Measurements from ENCODE around the gene DCUN1D2.

Gene DCUN1D2

GRCh38 chr13:113491418-113491883 lies 940 bp upstream of the DCUN1D2 start:
- in situ Hi-C loops (cut with MboI; ENCODE audit: low sequenced_read_pairs), result no loop called here
- Histone ChIP-seq H3K9me3 (no peaks in the 10 kb centered on the region), H3K27me3 (ENCODE audit: low read depth) (no peaks in the 10 kb centered on the region), H3K4me3 (peak overlapping the region; percentile 64), H3K4me1 (peaks cover 21% of the 10 kb centered on the region), H3K36me3 (replicated peaks) (peaks cover 26% of the 10 kb centered on the region)
- DNase-seq (ENCODE audit: low spot score in 2 of 2), result peak in 1 of 2 experiments; percentile 50

DNA sequence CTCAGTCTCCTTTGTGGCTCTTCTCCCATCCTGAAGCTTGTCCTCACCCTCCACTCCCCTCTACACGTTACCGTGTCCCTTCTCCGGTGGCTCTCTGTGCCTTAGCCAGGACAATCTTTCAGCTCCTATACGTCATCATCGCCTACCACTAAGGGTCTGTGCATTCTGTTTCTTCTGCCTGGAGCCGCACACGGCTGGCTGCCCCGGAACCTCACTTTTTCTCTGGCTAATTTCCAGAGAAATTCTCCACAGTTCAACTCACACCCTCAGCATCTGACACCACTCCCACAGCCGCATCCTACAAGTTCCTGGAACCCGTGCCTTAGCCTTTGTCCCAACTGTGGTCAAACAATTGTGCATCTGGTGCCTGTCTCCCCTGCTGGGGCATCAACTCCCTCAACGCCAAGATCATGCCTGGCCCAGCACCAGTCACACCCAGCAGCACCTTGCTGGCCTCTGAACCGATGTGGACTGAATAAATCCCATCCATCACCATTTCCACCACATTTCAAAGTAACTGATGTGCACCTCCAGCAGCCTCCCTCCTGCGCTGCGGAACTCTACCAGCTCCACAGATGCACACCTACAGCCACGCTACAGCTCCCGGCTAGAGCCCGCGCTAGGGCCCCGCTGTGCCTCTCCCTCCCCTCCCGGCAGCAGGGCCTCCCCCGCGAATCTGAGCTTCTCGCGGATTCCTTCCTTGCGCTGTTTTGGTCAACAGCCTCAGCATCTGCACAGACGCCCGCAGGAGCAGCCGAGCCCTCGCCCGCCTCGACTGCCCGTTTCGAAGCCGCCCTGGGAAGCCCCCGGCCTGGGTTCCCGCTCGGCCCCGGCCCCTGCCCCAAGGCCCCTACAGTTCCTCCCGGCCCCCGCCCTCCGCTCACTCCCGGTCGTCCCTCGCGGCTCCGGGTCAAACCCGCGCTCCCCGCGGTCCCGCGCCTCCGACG lies 689 bp downstream of the DCUN1D2 start:
- Histone ChIP-seq H3K27me3 (ENCODE audit: low read depth) (no peaks in the 10 kb centered on the region), H3K36me3 (replicated peaks) (peaks cover 14% of the 10 kb centered on the region), H3K4me1 (peaks cover 21% of the 10 kb centered on the region), H3K4me3 (peak overlapping the region; percentile 64), H3K9me3 (no peaks in the 10 kb centered on the region)
- DNase-seq (ENCODE audit: low spot score in 2 of 2), result peak; percentile 22 to 47
- in situ Hi-C loops (cut with MboI; ENCODE audit: low sequenced_read_pairs), result no loop called here

DNA sequence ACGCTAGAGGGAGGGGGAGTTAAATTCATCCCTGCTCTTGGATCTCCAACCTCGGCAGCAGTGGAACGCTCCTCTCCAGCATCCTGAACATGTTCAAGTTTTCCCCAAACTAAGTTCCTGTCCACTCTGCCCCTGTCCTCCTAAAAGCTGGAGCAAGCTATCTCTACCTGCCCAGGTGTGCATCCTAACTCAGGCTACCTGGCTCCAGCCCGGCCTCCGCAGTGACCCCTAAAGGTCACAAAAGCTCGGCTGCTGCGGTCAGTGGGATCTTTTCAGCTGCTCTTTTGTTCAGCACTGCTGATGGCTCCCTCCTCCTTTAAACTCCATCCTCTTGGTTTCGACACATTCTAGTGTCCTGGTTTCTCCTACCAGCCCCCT lies 1.4 kb downstream of the DCUN1D2 start:
- Histone ChIP-seq H3K36me3 (replicated peaks) (peaks cover 13% of the 10 kb centered on the region), H3K9me3 (no peaks in the 10 kb centered on the region), H3K27me3 (ENCODE audit: low read depth) (no peaks in the 10 kb centered on the region), H3K4me1 (peaks cover 25% of the 10 kb centered on the region), H3K4me3 (peak overlapping the region; percentile 64)
- DNase-seq (ENCODE audit: low spot score in 2 of 2), result no peak
- in situ Hi-C loops (cut with MboI; ENCODE audit: low sequenced_read_pairs), result no loop called here

- peak overlapping the region; percentile 64; the same call in 1 of the 2 replicates for H3K4me3 ChIP-seq
- no peaks in the 10 kb centered on the region for H3K27me3 ChIP-seq (ENCODE audit: low read depth)
- in situ Hi-C loops (cut with MboI; ENCODE audit: low sequenced_read_pairs), result no loop called here
- H3K4me1 ChIP-seq, result peaks cover 19% of the 10 kb centered on the region
- DNase-seq (ENCODE audit: low spot score in 2 of 2), result no peak
- no peaks in the 10 kb centered on the region for H3K9me3 ChIP-seq
- peaks cover 8% of the 10 kb centered on the region for H3K36me3 ChIP-seq (replicated peaks)
These were observed 2.2 kb downstream of the DCUN1D2 start for GRCh38 chr13:113488283-113488682.

GRCh38 chr13:113486698-113487097 lies 3.8 kb downstream of the DCUN1D2 start:
- peaks cover 8% of the 10 kb centered on the region for H3K36me3 ChIP-seq (replicated peaks)
- H3K27me3 ChIP-seq (ENCODE audit: low read depth), result no peaks in the 10 kb centered on the region
- H3K4me3 ChIP-seq, result no peak overlapping the region
- peaks cover 25% of the 10 kb centered on the region for H3K4me1 ChIP-seq
- in situ Hi-C loops (cut with MboI; ENCODE audit: low sequenced_read_pairs), result no loop called here
- DNase-seq (ENCODE audit: low spot score in 2 of 2), result no peak
- H3K9me3 ChIP-seq, result no peaks in the 10 kb centered on the region

- Histone ChIP-seq H3K27me3 (ENCODE audit: low read depth) (no peaks in the 10 kb centered on the region), H3K9me3 (no peaks in the 10 kb centered on the region), H3K4me3 (no peak overlapping the region), H3K4me1 (peaks cover 25% of the 10 kb centered on the region), H3K36me3 (replicated peaks) (peaks cover 9% of the 10 kb centered on the region)
- DNase-seq (ENCODE audit: low spot score in 2 of 2), result no peak
- in situ Hi-C loops (cut with MboI; ENCODE audit: low sequenced_read_pairs), result no loop called here
These were observed 5.0 kb downstream of the DCUN1D2 start for GRCh38 chr13:113485545-113485944.

DNA sequence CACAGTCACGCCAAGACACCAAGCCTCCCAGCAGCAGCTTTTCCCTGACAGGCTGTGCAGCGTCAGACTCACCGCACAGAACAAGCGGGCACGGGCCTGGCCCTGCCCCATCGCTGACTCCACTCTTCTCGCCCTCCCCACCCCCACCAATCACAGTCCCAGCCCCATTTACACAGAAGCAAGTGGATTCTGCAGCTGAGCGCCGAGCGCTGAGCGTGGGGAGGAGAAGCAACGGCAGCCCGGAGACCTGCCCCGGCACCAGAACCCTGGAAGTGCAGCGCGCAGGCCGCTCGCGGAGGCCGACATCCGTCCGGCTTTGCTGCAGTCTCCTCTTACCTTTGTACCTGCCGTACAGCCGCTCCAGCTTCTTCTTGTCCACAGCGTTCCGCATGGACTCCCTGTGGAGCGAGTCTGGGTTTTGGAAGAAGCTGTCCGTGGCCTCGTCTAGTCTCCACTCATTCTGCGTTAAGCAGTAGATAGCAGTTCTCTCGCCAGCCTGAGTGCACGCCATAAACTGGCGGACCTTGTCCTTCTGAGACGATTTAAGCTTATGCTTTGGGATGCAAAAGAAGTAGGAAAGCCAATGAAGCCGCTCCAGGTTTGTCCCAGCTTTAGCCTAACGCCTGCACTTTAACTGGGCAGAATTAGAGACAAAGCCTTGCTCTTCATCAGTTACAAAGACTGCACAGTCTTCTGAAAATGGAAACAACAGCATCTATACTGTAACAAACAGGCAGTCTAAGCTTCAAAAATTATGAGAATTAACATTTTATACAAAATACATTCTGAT lies 6.8 kb downstream of the DCUN1D2 start:
- H3K4me1 ChIP-seq, result peaks cover 25% of the 10 kb centered on the region
- H3K4me3 ChIP-seq, result no peak overlapping the region
- no peaks in the 10 kb centered on the region for H3K27me3 ChIP-seq (ENCODE audit: low read depth)
- peaks cover 26% of the 10 kb centered on the region for H3K36me3 ChIP-seq (replicated peaks)
- in situ Hi-C loops (cut with MboI; ENCODE audit: low sequenced_read_pairs), result no loop called here
- H3K9me3 ChIP-seq, result no peaks in the 10 kb centered on the region
- DNase-seq (ENCODE audit: low spot score in 2 of 2), result peak in 1 of 2 experiments; percentile 30

DNA sequence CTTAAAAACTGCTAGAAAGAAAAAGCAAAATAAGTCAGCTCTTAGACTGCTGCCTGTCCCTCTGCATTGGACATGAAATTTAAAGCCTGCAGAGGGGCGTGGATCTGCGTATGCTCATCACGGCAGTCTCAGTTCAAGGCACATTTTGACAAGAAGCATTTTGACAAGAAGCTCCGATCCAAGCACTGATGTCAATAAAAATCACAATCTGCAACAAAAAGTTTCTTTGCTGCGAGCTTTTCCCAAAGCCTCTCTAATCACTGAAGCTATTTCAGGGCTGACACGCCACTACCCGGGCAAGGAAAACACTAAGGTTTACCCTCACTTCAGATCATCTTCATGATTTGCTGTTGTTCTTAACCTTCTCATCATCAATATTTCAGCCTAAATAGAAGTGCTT lies 7.4 kb downstream of the DCUN1D2 start:
- Histone ChIP-seq H3K27me3 (ENCODE audit: low read depth) (no peaks in the 10 kb centered on the region), H3K4me3 (no peak overlapping the region), H3K4me1 (peaks cover 25% of the 10 kb centered on the region), H3K9me3 (no peaks in the 10 kb centered on the region), H3K36me3 (replicated peaks) (peaks cover 28% of the 10 kb centered on the region)
- no peak for DNase-seq (ENCODE audit: low spot score in 2 of 2)
- in situ Hi-C loops (cut with MboI; ENCODE audit: low sequenced_read_pairs), result no loop called here

DNA sequence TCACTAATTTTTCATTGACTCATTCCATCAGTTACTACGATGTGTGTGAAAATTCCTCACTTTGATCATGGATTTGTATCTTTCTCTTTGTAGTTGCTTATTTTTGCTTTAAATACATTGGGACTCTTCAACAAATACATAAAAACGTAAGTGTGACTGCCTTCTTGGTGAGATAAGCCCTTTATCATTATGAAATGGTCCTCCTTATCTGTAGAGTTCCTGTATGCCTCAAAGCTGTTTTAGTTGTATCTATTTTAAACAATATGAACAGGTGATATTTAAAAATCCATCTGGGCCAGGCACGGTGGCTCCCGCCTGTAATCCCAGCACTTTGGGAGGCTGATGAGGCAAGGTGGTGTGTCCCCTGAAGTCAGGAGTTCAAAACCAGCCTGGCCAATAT lies 11.3 kb downstream of the DCUN1D2 start:
- no peak overlapping the region for H3K4me3 ChIP-seq
- no peak for DNase-seq (ENCODE audit: low spot score in 2 of 2)
- H3K9me3 ChIP-seq, result no peaks in the 10 kb centered on the region
- peaks cover 56% of the 10 kb centered on the region for H3K36me3 ChIP-seq (replicated peaks)
- peaks cover 17% of the 10 kb centered on the region for H3K4me1 ChIP-seq
- H3K27me3 ChIP-seq (ENCODE audit: low read depth), result no peaks in the 10 kb centered on the region
- in situ Hi-C loops (cut with MboI; ENCODE audit: low sequenced_read_pairs), result no loop called here

GRCh38 chr13:113477724-113478123 lies 12.8 kb downstream of the DCUN1D2 start:
- DNase-seq (ENCODE audit: low spot score in 2 of 2), result no peak
- no peaks in the 10 kb centered on the region for H3K9me3 ChIP-seq
- in situ Hi-C loops (cut with MboI; ENCODE audit: low sequenced_read_pairs), result no loop called here
- no peak overlapping the region for H3K4me3 ChIP-seq
- H3K36me3 ChIP-seq (replicated peaks), result peaks cover 65% of the 10 kb centered on the region
- H3K27me3 ChIP-seq (ENCODE audit: low read depth), result no peaks in the 10 kb centered on the region
- peaks cover 9% of the 10 kb centered on the region for H3K4me1 ChIP-seq

DNA sequence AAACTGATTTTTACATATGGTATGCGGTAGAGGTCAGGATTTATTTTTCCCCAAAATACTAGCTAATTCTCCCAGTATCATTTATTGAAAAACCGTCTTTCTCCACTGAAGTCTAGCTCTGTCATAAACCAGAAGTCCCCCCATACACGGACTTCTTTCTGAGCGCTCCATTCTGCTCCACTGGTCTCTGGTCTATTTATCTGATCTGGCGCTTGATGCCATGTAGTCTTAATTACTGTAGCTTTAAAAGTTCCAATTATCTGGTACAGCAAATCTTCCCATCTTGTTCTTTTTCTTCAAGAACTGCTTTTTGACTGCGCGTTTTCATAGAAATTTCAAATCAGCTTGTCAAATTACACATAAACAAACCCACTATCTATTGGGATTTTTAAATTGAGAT lies 13.7 kb downstream of the DCUN1D2 start:
- Histone ChIP-seq H3K4me3 (no peak overlapping the region), H3K36me3 (replicated peaks) (peaks cover 71% of the 10 kb centered on the region), H3K27me3 (ENCODE audit: low read depth) (no peaks in the 10 kb centered on the region), H3K4me1 (no peaks in the 10 kb centered on the region; the same call in 1 of the 2 replicates), H3K9me3 (no peaks in the 10 kb centered on the region)
- in situ Hi-C loops (cut with MboI; ENCODE audit: low sequenced_read_pairs), result no loop called here
- no peak for DNase-seq (ENCODE audit: low spot score in 2 of 2)

DNA sequence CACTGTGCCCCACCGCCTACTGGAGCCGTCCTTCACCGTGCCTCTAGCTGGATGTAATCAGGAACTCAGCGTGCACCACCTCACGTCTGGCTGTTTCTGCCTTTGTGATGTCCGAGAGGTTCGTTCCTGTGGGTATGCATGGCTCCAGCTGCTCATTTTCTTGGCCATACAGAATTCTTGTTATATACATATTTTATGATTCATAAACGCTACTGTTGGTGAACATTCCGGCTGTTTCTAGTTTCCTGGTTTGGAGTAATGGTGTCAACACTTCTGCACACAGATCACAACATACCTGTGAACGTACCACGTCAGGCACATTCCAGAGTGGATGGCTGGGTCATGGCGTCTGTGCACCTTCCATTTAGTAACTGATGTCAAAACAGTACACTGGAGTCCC lies 14.6 kb downstream of the DCUN1D2 start:
- H3K27me3 ChIP-seq (ENCODE audit: low read depth), result no peaks in the 10 kb centered on the region
- H3K4me3 ChIP-seq, result no peak overlapping the region
- H3K4me1 ChIP-seq, result no peaks in the 10 kb centered on the region
- no peaks in the 10 kb centered on the region for H3K9me3 ChIP-seq
- peaks cover 76% of the 10 kb centered on the region for H3K36me3 ChIP-seq (replicated peaks)
- in situ Hi-C loops (cut with MboI; ENCODE audit: low sequenced_read_pairs), result no loop called here
- no peak for DNase-seq (ENCODE audit: low spot score in 2 of 2)

DNA sequence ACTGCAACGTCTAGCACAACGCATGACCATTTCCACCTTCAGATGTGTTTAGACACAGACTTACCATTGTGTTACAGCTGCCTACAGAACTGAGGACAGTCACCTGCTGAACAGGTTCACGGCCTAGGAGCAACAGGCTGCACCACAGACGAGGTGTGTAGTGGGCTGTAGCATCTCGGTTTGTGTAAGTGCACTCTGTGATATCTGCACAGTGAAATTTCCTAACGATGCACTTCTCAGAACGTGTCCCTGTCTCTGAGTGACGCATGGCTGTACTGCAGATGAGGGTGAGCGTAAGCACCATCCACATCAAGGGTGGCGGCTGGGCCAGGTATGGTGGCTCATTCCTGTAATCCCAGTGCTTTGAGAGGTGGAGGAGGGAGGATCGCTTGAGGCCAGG lies 15.2 kb downstream of the DCUN1D2 start:
- Histone ChIP-seq H3K4me1 (no peaks in the 10 kb centered on the region), H3K27me3 (ENCODE audit: low read depth) (no peaks in the 10 kb centered on the region), H3K4me3 (no peak overlapping the region), H3K9me3 (no peaks in the 10 kb centered on the region), H3K36me3 (replicated peaks) (peaks cover 72% of the 10 kb centered on the region)
- DNase-seq (ENCODE audit: low spot score in 2 of 2), result no peak
- in situ Hi-C loops (cut with MboI; ENCODE audit: low sequenced_read_pairs), result no loop called here

- H3K9me3 ChIP-seq, result no peaks in the 10 kb centered on the region
- peaks cover 61% of the 10 kb centered on the region for H3K36me3 ChIP-seq (replicated peaks)
- no peak for DNase-seq (ENCODE audit: low spot score in 2 of 2)
- in situ Hi-C loops (cut with MboI; ENCODE audit: low sequenced_read_pairs), result no loop called here
- peaks cover 4% of the 10 kb centered on the region for H3K4me1 ChIP-seq
- no peaks in the 10 kb centered on the region for H3K27me3 ChIP-seq (ENCODE audit: low read depth)
- no peak overlapping the region for H3K4me3 ChIP-seq
These were observed 16.3 kb downstream of the DCUN1D2 start for GRCh38 chr13:113474179-113474578.
